Effector CD8-positive, alpha-beta T cell (primary cell): ENCODE results near the gene TNS3.

Experiments
- DNase-seq: peaks from one replicate; lab custom pipeline; 2025; lab: John Stamatoyannopoulos, UW

The TNS3 gene

DNA sequence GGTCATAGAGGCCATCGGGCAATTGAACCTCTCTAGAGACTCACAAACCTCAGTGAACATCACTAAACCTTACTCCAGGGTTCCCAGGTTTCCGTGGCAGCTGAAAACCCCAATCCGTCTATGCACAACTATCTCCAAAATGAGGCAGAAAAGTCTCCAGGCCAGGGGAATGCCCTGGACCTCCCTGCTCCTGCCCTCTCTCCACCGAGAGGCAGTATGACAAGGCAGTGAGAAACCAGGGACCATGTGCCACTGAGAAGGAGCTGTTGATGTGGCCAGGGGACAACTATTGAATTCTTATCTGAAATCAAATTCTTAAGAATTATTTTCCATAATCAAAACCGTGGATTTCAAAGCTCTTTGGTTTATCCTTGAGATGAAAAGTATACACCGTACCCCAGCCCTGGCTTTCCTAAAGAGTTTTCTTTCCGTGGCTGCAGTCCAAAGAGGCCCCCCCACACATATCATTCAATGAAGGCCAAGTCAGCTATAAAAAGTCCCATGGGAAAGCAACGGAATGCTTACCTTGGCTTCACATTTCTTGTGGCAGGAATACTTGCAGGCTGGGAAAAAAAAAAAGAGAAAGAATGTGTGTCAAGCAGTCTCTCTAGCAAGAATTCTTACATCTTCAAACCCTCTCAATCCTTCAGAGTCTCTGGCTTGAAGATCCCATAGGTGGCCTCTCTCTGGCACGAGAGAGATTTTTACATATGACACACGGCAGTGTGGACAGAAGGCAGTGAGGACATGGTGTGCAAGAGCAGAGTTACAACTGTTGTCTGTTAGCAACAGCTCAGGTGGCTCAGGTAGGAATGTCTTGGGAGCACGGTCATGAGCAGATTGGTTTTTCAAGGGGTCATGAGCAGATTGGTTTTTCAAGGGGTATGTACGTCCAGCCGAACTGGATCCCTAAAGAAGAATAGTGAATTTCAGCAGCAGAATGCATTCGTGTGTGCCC lies 75.2 kb downstream of the TNS3 start:
- DNase-seq, result no peak

GRCh38 chr7:47505312-47506007 lies 76.5 kb downstream of the TNS3 start:
- DNase-seq, result no peak

- no peak for DNase-seq
These were observed 77.2 kb downstream of the TNS3 start for GRCh38 chr7:47504551-47505311.

- no peak for DNase-seq
These were observed 78.6 kb downstream of the TNS3 start for GRCh38 chr7:47503281-47503680.

DNA sequence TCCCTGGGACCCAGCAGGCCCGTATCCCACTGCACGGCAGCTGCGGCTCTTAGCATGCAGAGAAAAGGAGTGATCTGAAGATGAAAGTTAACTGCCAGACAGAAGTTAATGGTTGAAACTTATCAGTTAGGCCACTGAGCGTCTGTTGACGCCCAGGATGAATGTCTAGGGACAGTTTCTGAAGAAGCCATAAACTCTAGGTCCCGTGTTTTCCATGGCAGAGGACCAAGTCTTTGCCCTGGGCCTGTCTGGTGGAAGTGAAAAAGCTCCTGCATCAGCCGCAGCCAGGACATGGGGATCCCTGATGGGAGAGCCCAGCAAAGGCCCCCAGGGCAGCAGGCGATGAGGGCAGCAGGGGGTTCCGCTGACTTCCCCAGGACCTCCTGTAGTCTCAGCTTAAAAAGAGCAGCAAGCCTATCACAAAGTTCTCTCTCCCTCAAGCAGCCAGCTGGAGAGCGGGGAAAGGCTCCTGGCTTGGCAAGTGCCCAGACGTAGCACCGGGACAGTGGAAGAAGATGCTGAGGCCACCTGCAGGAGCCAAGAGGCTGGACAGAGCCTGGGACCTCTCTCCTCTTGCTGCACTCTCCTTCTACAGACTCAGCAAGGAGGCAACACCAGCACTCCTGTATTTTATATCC lies 79.6 kb downstream of the TNS3 start:
- no peak for DNase-seq

DNA sequence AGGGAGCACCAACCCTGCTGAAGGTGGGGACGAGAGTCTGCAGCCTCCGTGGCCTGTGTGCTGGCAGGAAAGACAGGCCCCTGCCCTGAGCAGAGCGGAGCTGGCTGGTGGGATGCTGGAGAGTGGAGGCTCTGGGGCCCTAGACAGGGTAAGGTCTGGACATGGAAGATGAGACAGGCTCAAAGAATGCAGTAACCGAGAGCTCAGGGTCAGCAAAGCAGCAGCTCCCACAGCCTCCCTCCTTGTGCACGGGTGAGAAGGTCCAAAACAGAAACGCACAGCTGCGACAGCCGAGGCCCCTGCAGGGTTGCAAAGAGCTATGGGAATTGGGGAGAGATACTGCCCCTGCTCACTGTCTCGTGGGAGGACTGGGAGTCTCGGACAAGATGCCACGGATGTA lies 80.5 kb downstream of the TNS3 start:
- no peak for DNase-seq

DNA sequence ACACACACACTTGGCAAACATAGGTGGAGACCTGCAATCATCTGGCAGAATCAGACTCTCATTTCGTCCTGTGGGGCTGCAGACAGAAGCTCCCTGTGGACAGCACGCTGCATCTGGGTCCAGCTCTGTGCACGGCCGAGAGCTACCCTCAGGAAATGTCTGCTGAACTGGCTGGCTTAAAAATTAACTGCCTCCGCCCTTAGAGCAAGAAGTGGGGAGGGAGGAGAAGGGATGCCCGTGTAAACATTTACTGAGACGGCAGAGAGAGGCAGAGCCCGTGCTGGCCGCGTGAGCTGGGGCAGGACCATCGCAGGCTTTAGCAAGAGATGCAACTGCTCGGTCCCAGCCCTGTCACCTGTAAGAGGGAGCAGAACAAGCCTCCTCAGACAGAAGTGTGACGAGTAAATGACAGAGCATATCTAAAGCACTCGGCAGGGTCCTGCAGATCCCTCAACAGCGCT lies 81.8 kb downstream of the TNS3 start:
- no peak for DNase-seq

DNA sequence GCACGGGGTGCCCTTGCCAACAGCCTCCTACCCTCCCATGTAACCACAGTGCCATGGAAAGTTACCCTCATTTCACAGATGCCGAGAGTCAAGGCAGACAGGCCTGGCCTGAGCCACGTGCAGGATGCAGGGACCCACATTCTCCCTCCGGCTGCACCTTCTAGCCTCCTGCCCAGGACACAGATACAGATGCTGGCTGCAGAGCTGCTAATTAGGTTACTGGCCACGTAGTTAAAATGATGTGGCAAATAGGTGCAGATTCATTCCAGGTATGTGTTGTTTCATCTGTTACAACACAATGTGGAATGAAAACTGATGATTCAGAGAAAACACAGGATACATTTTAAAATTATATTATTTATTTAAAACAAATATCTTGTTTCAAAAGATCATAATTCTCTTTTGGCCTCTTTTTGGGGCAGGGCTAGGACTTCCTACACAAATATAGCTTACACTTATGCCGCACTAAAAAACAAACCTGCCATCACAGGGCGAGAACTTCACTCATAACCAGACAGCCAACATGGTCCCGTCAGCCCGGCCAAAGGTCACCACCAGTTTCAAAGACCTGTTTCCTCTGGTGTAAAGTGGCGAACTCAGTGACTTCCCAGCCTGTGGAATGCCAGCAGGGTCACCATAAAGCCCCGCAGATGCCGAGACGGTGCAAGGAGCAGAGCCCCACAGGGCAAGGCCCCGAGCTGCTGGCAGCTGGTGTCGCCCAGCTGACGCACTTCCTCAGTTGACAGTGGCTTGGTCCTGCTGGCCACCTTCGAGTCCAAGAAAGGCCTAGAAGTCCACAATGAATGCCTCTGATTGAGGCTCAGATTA lies 83.5 kb downstream of the TNS3 start:
- no peak for DNase-seq

DNA sequence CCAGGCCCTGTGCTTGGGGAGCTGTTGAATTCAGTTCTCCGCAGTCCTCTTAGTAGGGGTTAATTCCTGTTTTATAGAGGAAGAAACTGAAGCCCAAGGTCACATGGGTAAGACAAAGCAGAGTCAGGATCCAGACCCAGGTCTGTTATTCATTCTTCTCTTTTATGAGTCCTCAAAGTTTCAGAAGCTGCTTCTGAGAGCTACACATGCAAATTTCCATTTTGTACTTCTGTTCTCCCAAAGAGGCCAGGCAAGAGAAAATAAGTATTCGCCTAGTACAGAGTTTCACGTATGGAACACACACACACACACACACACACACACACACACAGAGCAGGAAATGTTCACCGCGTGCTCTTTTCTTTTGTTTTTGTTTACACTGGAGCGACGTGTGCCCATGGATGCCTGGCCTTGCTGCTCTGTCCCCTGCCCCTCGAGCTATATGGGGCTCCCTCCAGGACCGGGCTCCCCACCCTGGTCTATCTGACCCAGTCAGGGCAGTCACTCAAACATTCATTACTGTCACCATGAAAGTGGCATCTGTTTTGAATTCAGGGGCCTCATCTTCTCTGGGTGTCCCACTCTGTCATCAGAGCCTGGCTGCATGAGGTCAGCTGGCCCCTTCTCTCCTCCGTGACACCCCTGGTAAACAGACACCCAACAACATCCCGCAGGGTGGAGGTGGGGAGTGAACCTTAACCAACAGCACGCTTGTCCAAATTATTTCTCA lies 84.4 kb downstream of the TNS3 start:
- DNase-seq, result no peak

DNA sequence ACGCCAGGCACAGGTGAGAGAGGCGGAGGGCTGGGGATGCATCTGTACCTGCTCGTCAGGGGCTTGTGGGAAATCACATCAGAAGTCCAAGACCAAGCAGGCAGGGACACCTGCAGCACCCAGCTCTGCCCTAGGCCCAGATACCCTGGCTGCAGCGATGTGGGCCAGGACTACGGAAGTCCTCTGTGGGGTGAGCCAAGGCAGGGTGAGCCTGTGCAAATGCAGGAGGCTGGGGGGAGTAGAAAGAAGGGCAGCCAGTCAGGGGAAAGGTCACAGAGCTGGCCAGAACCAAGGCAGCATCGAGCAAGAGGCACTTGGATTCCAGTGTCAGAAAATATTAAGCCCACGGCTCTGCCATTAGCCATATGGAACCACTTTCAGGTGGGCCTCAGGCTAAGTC lies 85.2 kb downstream of the TNS3 start:
- no peak for DNase-seq

GRCh38 chr7:47496056-47496665 lies 85.8 kb downstream of the TNS3 start:
- DNase-seq, result no peak

- DNase-seq, result no peak
These were observed 87.7 kb downstream of the TNS3 start for GRCh38 chr7:47493976-47494911.

GRCh38 chr7:47492716-47493325 lies 89.1 kb downstream of the TNS3 start:
- no peak for DNase-seq

- DNase-seq, result no peak
These were observed 91.2 kb downstream of the TNS3 start for GRCh38 chr7:47490501-47491265.

GRCh38 chr7:47489624-47490023 lies 92.3 kb downstream of the TNS3 start:
- DNase-seq, result no peak

DNA sequence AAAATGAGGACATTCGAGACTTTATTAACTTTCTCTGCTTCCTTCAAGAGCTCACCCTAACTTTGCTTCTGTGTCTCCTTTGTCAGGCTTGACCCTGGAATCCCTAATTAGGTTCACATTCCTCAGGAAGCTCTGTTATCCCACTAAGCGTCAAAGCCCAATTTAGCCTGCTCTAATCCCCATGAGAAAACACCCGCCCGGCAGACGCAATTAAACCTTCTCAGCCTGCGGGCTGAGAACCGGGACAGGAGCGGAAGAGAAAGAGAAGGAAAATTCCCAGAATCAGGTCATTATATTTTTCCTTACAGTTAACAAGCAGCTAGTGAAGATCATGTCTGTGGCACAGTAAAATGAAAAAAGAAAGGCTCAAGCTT lies 93.0 kb downstream of the TNS3 start:
- DNase-seq, result no peak

DNA sequence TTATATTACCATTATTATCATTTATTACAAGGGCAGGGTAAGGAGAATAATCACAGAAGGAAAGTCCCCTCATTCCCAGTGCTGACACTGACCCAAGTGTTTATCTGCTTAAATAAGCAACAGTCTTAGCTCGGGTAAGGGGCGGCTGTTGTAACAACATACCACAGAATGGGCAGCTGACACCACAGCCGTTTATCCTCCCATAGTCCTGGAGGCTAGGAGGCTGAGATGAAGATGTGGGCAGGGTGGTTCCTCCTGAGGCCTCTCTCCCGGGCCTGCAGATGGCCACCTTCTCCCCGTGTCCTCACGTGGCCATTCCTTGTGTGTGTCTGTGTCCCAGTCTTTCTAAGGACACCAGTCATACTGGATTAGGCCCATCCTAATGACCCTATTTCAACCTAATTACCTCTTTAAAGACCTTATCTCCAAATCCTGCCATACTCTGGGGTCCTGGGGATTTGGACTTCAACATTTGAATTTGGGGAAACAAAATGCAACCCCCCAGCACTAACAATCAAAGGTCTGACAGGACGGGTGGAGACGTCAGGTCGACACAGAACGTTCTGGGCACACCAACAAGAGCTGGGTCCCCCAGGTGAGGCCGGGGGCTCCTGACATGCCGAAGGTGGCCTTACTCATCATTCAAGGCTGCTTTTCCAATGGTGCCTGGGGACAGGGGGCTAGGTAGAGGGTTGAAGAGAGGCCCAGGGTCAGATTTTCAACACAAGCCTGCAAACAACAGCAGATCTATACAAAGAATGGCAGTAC lies 93.5 kb downstream of the TNS3 start:
- no peak for DNase-seq
